ENCODE results near the gene RNPS1. TPM values are rescaled to one million over a fixed set of nuclear protein-coding genes. Genes with fewer than 3 reads are reported as not detected.

Gene RNPS1
- total and polyA plus RNA-seq, 9 of the 15 experiments (the other 6 are each of a cell fraction or from before 2014, with no cell fraction given), result 44.9 to 338 (median 202) TPM

GRCh38 chr16:2213817-2214718 lies 53.9 kb downstream of the RNPS1 start (continued):
- TF ChIP-seq GTF2B (IDR thresholded peaks at IDR 0.05; ENCODE audit: extremely low read depth, insufficient read length) (no peak), SREBF1 (IDR thresholded peaks at IDR 0.05; ENCODE audit: borderline replicate concordance, low read depth, low read length) (no peak), TCF7 (IDR thresholded peaks at IDR 0.05; ENCODE audit: borderline replicate concordance) (no peak), HMGXB4 (CRISPR knock-in tag; IDR thresholded peaks at IDR 0.05) (no peak), ZNF511 (CRISPR knock-in tag; IDR thresholded peaks at IDR 0.05) (0 out of 2 replicates have a peak, but pooled peaks have one; percentile 65), ZNF518B (CRISPR knock-in tag; IDR thresholded peaks at IDR 0.05) (no peak), SRSF1 (IDR thresholded peaks at IDR 0.05; ENCODE audit: low read depth, low read length) (no peak), ZSCAN29 (IDR thresholded peaks at IDR 0.05) (no peak), ZNF764 (CRISPR knock-in tag; IDR thresholded peaks at IDR 0.05; ENCODE audit: low read depth) (no peak), XRCC4 (IDR thresholded peaks at IDR 0.05; ENCODE audit: extremely low read depth, insufficient read depth, insufficient read length) (no peak), HMG20B (CRISPR knock-in tag; IDR thresholded peaks at IDR 0.05) (no peak), CTCF (IDR thresholded peaks at IDR 0.05 in 2 of 3, conservative IDR thresholded peaks at IDR 0.05 in 1 of 3; ENCODE audit: insufficient read depth in 2 of 3, low read depth in 1 of 3, low read length in 3 of 3) (0 out of 6 replicates have a peak, but pooled peaks of 1 of the 3 experiments have one; percentile 13), PURB (CRISPR knock-in tag; IDR thresholded peaks at IDR 0.05; ENCODE audit: low read depth) (no peak), ZNF696 (CRISPR knock-in tag; conservative IDR thresholded peaks at IDR 0.05) (no peak), ZNF175 (CRISPR knock-in tag; IDR thresholded peaks at IDR 0.05; ENCODE audit: low read depth) (no peak), ZNF224 (CRISPR knock-in tag; IDR thresholded peaks at IDR 0.05) (no peak), DDX20 (tag; IDR thresholded peaks at IDR 0.05; ENCODE audit: low read depth) (no peak), NEUROD1 (IDR thresholded peaks at IDR 0.05; ENCODE audit: borderline replicate concordance, low read depth, low read length, partially characterized antibody) (no peak)

Measured in K562 (cell line).